ENCODE data around the gene SPRR2F.

The SPRR2F gene

DNA sequence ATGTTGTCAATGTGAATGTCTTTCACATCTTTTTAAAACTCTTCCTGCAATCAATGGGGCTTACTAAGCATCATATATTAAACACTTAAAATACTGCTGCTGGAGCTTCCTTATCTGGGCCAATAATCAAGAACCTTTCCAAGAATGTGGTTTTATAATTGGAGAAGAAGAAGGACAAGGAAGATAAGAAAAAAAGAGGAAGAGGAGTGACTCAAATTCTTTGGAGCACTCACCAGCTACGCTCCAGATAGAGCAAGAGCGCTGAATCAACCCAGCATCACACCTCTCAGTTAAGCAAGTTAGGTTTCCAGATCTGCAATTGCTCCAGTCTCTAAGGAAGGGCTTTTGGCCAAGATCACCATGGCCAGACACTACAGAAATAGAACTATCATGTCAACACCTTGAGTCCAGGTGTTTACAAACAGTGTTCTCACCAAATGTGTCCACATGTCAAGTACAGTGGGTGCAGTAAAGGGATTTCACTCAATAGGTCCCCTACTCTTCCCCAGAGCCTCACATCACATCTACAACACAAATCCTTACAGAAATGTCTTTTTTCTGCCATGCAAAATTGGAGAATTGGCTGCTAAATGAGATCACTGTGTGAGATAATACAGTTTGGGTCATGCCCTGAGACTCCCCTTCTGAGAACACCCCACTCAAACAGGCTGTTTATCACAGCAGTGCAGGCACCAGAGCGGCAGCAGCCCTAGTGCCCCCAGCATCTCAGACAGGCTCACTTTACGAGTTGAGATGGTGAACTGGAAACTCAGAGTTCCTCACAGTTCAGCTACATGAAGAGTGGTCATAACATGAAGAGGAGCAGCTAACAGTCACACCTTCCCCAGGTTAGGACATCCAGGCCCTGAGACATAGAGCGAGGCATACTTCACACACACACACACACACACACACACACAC, 40.2 kb downstream of the SPRR2F start:
- no peak for DNase-seq (ENCODE audit: low read depth in 1 of 2, low spot score in 1 of 2)

DNA sequence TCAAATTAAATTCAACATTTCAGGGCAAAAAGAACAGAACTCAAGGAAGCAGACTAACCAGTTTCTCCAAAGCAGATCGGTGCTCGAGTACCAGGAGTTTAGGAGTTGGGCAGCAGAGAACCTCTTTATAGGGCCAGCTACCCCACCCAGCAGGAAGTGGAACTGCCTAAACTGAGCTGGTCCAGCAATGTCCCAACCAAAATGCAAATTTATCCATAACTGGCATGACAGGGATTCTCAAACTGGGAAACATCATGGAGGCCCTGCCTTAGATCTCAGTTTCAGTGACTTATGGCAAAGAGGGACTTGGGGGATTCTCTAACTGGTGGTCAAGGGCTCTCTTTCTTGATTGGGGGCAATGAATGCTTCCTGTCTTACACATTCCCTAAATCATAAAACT, 41.8 kb downstream of the SPRR2F start, which contains the start of gene SPRR2B:
TSS of gene SPRR2B (minus strand) at position 101 of the 400 bp plus-strand sequence. CDS start 772 bp downstream, outside the sequence.
- no peak for DNase-seq (ENCODE audit: low read depth in 1 of 2, low spot score in 1 of 2)

DNA sequence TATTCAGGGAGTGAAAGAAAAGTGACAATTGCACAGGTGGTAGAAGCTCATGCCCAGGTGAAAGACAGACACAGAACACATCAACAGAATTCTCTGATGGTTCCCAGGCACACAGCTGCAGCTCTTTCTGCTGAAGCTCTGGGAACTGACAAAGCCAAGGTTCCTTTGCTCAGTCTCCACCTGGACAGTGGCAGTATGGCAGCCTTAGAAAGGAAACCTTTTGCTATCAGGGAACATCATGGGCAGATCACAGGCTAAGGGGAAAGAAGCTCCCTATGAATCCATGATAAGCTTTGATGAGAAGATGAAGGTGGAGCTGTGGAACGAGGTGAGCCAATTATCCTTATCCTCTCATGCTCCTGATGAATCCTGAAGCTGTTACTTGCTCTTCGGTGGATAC, 43.1 kb downstream of the SPRR2F start:
- no peak for DNase-seq (ENCODE audit: low read depth in 1 of 2, low spot score in 1 of 2)

Measured in stimulated activated CD4-positive, alpha-beta T cell treated with anti-CD3 and anti-CD28 coated beads, Interleukin-15, amount 100 ng/mL, for 1 hour (primary cell).